Stomach (tissue), 9 donors: Measurements from ENCODE around the gene CELF2. TPM values are rescaled to one million over a fixed set of nuclear protein-coding genes. Genes with fewer than 3 reads are reported as not detected.
"Not testable (repeated sequence)": the region's sequence is repeated elsewhere in the genome, so short reads cannot be mapped to it uniquely, and the experiment has no call there.

Experiments
- DNase-seq, 2 donors: peaks; one replicate each; pipeline versions ENCODE4 v3.0.0 to v3.0.0-alpha.2; 2013 to 2019
- H3K27ac ChIP-seq, 5 donors: fragments of 200-600 bp in 4 of 5; sonication (generic) in 4 of 5; one replicate each; pipeline ENCODE4 v1.5.1; 2013 to 2019; ENCODE audit warnings: mild to moderate bottlenecking in 1 of 5, moderate library complexity in 1 of 5
- H3K27me3 ChIP-seq, 3 donors: fragments of 200-600 bp; sonication (generic); one replicate each; pipeline ENCODE4 v1.5.1; 2017 to 2019; ENCODE audit warnings: mixed run types in 1 of 3
- H3K36me3 ChIP-seq, 4 donors: fragments of 200-600 bp; sonication (generic); 1 replicate in 3 of 4; 2 replicates in 1 of 4; pipeline ENCODE4 v1.5.1; 2016 to 2019
- H3K4me1 ChIP-seq, 4 donors: fragments of 200-600 bp; sonication (generic); one replicate each; pipeline ENCODE4 v1.5.1; 2016 to 2019
- H3K4me3 ChIP-seq, 4 donors: fragments of 200-600 bp; sonication (generic) in 3 of 4; one replicate each; pipeline ENCODE4 v1.5.1; 2016 to 2019; ENCODE audit warnings: mild to moderate bottlenecking in 1 of 4
- H3K9me3 ChIP-seq, 4 donors: fragments of 200-600 bp; sonication (generic); one replicate each; pipeline ENCODE4 v1.5.1; 2016 to 2019
- EP300 ChIP-seq: sonication (generic); formaldehyde crosslinking; IDR thresholded peaks from one replicate; pipeline ENCODE4 v1.6.1; 2017; ENCODE audit warnings: antibody characterized with exemption
- POLR2A ChIP-seq, 4 donors: fragments of 450-650 bp; IDR thresholded peaks; one replicate each; pipeline ENCODE4 v1.6.1; 2016; ENCODE audit warnings: antibody characterized with exemption in 4 of 4, control low read depth in 2 of 4, mild to moderate bottlenecking in 1 of 4, moderate library complexity in 1 of 4
- POLR2AphosphoS5 ChIP-seq, 3 donors: sonication (generic); formaldehyde crosslinking; IDR thresholded peaks; one replicate each; pipeline ENCODE4 v1.6.1; 2016; ENCODE audit warnings: antibody characterized with exemption in 3 of 3
- WGBS, 5 donors: extraction: QIAGEN DNeasy Blood & Tissue Kit in 3 of 5; methylation state at CpG; one replicate each; pipeline versions ENCODE4 v1.1.5 to v1.1.7; 2013 to 2018; 5-methylcytosine and 5-hydroxymethylcytosine counted together
- intact Hi-C: fragments of 100-400 bp; cut with DNase I; formaldehyde crosslinking; loops from one replicate; pipeline ENCODE4 v1.15.1; 2023; ENCODE audit warnings: low total_unique reads
- polyA plus RNA-seq, 3 donors: library from polyadenylated mRNA; stranded (reverse); fragments of 200-250 nt; gene quantifications; one replicate each; pipeline ENCODE4 v1.2.3, GENCODE V29; 2013
- total RNA-seq, 5 donors: library from RNA; depleted of rRNA; stranded (reverse); fragments of >200 nt; gene quantifications; one replicate each; pipeline versions ENCODE4 v1.1.0 to v1.2.3, GENCODE V29; 2014 to 2016
- TF ChIP-seq, protein P1 (sequence below), 7 experiments: fragments of 450-650 bp in 4 of 7; fragments of 200-600 bp in 3 of 7; sonication (generic) in 3 of 7; IDR thresholded peaks; one replicate each; pipeline ENCODE4 v1.5.1; 2016 to 2019; ENCODE audit warnings: antibody characterized with exemption in 7 of 7, control low read depth in 2 of 7, mild to moderate bottlenecking in 1 of 7
- donor health status: healthy with polysubstance abuse.
- donor health status: Bipolar disorder and iron deficiency.
- donor health status: healthy.

Gene CELF2
- total and polyA plus RNA-seq, 8 donors, result 3.9 to 65.3 (median 36.1) TPM

DNA sequence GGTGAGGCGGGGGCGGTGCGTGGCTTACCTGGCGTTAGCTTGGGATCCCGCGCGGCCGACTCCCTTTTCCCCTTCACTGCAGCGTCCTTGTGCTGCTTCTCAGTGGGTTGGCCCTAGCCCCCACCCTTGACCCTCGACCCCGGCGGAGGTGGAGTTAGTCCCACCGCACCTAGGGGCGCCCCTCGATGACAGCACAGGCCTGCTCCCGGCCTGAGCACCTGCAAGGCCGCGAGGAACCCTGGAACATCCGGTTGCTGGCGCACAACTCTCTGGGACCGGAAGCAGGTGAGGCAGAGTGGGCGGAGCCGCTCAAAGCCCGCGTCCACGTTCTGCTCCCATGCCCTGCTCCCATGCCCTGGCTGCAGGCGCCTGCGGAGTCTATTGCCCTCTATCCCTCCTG is 326.9 kb downstream of the CELF2 start:
- Histone ChIP-seq H3K36me3 (no peaks in the 10 kb centered on the region), H3K27ac (no peak overlapping the region), H3K27me3 (no peaks in the 10 kb centered on the region), H3K9me3 (no peaks in the 10 kb centered on the region), H3K4me3 (no peak overlapping the region), H3K4me1 (no peaks in the 10 kb centered on the region)
- intact Hi-C loops, result no loop called here
- no peak for TF ChIP-seq POLR2AphosphoS5 (IDR thresholded peaks at IDR 0.05)
- no peak for TF ChIP-seq EP300
- TF ChIP-seq, protein P1, sequence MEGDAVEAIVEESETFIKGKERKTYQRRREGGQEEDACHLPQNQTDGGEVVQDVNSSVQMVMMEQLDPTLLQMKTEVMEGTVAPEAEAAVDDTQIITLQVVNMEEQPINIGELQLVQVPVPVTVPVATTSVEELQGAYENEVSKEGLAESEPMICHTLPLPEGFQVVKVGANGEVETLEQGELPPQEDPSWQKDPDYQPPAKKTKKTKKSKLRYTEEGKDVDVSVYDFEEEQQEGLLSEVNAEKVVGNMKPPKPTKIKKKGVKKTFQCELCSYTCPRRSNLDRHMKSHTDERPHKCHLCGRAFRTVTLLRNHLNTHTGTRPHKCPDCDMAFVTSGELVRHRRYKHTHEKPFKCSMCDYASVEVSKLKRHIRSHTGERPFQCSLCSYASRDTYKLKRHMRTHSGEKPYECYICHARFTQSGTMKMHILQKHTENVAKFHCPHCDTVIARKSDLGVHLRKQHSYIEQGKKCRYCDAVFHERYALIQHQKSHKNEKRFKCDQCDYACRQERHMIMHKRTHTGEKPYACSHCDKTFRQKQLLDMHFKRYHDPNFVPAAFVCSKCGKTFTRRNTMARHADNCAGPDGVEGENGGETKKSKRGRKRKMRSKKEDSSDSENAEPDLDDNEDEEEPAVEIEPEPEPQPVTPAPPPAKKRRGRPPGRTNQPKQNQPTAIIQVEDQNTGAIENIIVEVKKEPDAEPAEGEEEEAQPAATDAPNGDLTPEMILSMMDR (IDR thresholded peaks at IDR 0.05), result no peak
- no peak for TF ChIP-seq POLR2A (IDR thresholded peaks at IDR 0.05)
- 84 to 94% (median 84%) methylated on average over 18 to 28 of the region's 28 CpGs for WGBS, 5 donors
- no peak for DNase-seq

DNA sequence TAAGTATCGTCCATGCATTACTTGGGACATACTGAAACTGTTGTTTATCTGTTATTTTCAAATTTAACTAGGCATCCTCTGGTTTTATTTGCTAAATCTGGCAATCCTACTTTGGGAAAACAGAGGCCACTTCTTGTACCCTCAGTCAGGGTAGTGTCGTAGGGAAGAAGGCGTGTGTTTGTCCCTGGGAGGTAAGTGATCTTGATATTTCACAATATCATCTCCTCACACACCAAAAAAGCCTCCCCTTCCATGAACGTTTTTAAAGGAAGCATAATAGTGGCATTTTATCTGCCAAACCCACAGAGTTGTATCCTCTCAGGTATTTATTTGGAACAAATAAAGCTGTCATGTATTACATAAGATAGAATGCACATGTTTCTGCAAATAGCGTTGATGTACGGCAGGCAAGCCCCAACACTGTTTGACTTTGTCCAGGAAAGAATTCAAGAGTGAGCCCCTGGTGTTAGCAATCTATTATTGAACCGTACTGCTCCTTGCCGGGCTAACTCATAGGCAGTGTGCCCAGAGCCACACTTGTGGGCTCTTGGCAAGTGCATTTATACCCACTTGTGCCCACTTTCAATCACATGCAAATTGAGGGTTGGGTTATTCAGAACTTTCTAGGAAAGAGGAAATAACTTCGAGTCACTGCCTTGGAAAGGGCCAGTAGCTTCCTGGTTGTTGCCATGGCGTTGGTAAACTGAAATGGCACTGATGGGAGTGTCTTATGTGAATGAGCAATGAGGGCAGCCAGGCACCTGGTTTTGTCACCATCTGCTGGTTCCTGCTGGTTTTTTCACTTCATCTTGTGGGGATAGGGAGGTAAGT is 327.8 kb downstream of the CELF2 start:
- Histone ChIP-seq H3K9me3 (no peaks in the 10 kb centered on the region), H3K4me1 (no peaks in the 10 kb centered on the region), H3K27ac (no peak overlapping the region), H3K27me3 (no peaks in the 10 kb centered on the region), H3K36me3 (no peaks in the 10 kb centered on the region), H3K4me3 (no peak overlapping the region)
- DNase-seq, result peak in 1 of 2 donors; percentile 65
- intact Hi-C loops, result no loop called here
- 45 to 53% (median 46%) methylated on average over 10 of the region's 10 CpGs for WGBS, 5 donors
- TF ChIP-seq POLR2AphosphoS5 (IDR thresholded peaks at IDR 0.05) (no peak), POLR2A (IDR thresholded peaks at IDR 0.05) (no peak), EP300 (no peak)
- TF ChIP-seq, protein P1 (IDR thresholded peaks at IDR 0.05), result no peak

DNA sequence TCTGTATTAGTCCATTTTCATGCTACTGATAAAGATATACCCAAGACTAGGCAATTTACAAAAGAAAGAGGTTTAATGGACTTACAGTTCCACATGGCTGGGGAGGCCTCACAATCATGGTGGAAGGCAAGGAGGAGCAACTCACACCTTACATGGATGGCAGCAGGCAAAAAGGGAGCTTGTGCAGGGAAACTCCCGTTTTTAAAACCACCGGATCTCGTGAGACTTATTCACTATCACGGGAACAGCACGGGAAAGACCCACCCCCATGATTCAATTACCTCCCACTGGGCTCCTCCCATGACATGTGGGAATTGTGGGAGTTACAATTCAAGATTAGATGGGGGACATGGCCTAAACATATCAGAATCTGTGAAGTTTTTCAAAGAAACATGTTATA is 329.9 kb downstream of the CELF2 start:
- H3K4me3 ChIP-seq, intact Hi-C loops, H3K9me3 ChIP-seq, H3K4me1 ChIP-seq, H3K36me3 ChIP-seq, H3K27ac ChIP-seq, H3K27me3 ChIP-seq, DNase-seq: not testable (repeated sequence)
- 92 to 97% (median 94%) methylated on average over 5 of the region's 5 CpGs for WGBS, 5 donors

DNA sequence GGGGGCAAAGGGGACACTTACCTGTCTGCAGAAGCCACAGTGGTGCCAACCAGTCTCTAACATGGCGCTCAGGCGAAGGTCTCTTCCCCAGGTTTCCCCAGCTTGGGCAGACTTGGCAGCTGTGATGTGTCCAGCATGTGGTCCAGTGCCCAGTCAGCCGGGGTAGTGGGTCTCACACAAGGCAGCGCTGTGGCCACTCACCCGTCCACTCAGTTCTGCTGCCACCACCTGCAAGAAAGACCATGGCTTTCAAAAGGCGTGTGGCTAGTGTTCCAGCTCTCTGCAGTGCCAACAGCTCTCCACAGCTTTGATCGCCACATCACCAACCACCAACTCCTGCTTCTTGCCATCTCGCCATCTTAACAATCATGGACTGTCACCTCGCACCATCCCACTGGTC is 334.1 kb downstream of the CELF2 start:
- Histone ChIP-seq H3K27ac (no peak overlapping the region), H3K4me1 (no peaks in the 10 kb centered on the region), H3K27me3 (no peaks in the 10 kb centered on the region), H3K36me3 (no peaks in the 10 kb centered on the region), H3K4me3 (no peak overlapping the region), H3K9me3 (no peaks in the 10 kb centered on the region)
- 82 to 100% (median 97%) methylated on average over 4 to 9 of the region's 9 CpGs for WGBS, 5 donors
- intact Hi-C loops, result no loop called here
- DNase-seq, result no peak
- TF ChIP-seq POLR2A (IDR thresholded peaks at IDR 0.05) (no peak), EP300 (no peak), POLR2AphosphoS5 (IDR thresholded peaks at IDR 0.05) (no peak)
- TF ChIP-seq, protein P1 (IDR thresholded peaks at IDR 0.05), result no peak
